GM23338 (cell line): Measurements from ENCODE around the gene ATP6V1E1. TPM values are rescaled to one million over a fixed set of nuclear protein-coding genes. Genes with fewer than 3 reads are reported as not detected.

ENCODE experiments used
- ATAC-seq: fragments of 200-7000 bp; cut with Tn5 transposase; 3 replicates; pipeline ENCODE4 v1.9.1; 2020
- DNase-seq: peaks from one replicate; pipeline ENCODE4 v3.0.0-alpha.2; 2015; ENCODE audit warnings: low spot score
- H2AFZ ChIP-seq: fragments of 200-600 bp; sonication (generic); 2 replicates; pipeline ENCODE4 v1.8.0; 2016; ENCODE audit warnings: antibody characterized with exemption, mild to moderate bottlenecking, moderate library complexity
- H3F3A ChIP-seq: fragments of 200-600 bp; sonication (generic); replicated peaks from 2 replicates; pipeline ENCODE4 v1.8.0; 2017; ENCODE audit warnings: antibody characterized with exemption, mixed run types, low read depth
- H3K27ac ChIP-seq: fragments of 200-600 bp; sonication (generic); 2 replicates; pipeline ENCODE4 v1.6.1; 2016; ENCODE audit warnings: low read depth
- H3K27me3 ChIP-seq: fragments of 200-600 bp; sonication (generic); 2 replicates; pipeline ENCODE4 v1.8.0; 2016; ENCODE audit warnings: mild to moderate bottlenecking, mixed run types, moderate library complexity; ENCODE audit not compliant: insufficient read depth
- H3K36me3 ChIP-seq: fragments of 200-600 bp; sonication (generic); 2 replicates; pipeline ENCODE4 v1.8.0; 2016; ENCODE audit warnings: mild to moderate bottlenecking; ENCODE audit not compliant: insufficient read depth
- H3K4me1 ChIP-seq: fragments of 200-600 bp; sonication (generic); 2 replicates; pipeline ENCODE4 v1.8.0; 2016; ENCODE audit warnings: mild to moderate bottlenecking, moderate library complexity; ENCODE audit not compliant: insufficient read depth
- H3K4me2 ChIP-seq: fragments of 200-600 bp; sonication (generic); 2 replicates; pipeline ENCODE4 v1.7.1; 2017; ENCODE audit warnings: mixed run types
- H3K4me3 ChIP-seq: fragments of 200-600 bp; sonication (generic); 2 replicates; pipeline ENCODE4 v1.6.1; 2016; ENCODE audit warnings: mixed run types
- H3K79me2 ChIP-seq: fragments of 200-600 bp; sonication (generic); replicated peaks from 2 replicates; pipeline ENCODE4 v1.8.0; 2017; ENCODE audit warnings: mild to moderate bottlenecking; ENCODE audit not compliant: insufficient read depth
- H3K9me2 ChIP-seq: fragments of 200-600 bp; sonication (generic); 2 replicates; pipeline ENCODE4 v1.8.0; 2017; ENCODE audit not compliant: insufficient read depth
- H4K20me1 ChIP-seq: fragments of 200-600 bp; sonication (generic); replicated peaks from 2 replicates; pipeline ENCODE4 v1.8.0; 2017; ENCODE audit warnings: mild to moderate bottlenecking; ENCODE audit not compliant: insufficient read depth
- H3K27ac Mint-ChIP-seq: 2 replicates; pipeline ENCODE4 v1.8.0; 2020; ENCODE audit warnings: inconsistent platforms, mild to moderate bottlenecking, moderate library complexity, mixed read lengths
- H3K27me3 Mint-ChIP-seq: 3 replicates; pipeline ENCODE4 v1.8.0; 2022; ENCODE audit warnings: low read depth, mild to moderate bottlenecking, moderate library complexity, mixed read lengths, inconsistent platforms; ENCODE audit not compliant: insufficient read depth, poor library complexity
- H3K36me3 Mint-ChIP-seq: 3 replicates; pipeline ENCODE4 v1.8.0; 2021; ENCODE audit warnings: low read depth, mild to moderate bottlenecking, inconsistent platforms, moderate library complexity, mixed read lengths
- H3K4me1 Mint-ChIP-seq: 3 replicates; pipeline ENCODE4 v1.8.0; 2020; ENCODE audit warnings: mild to moderate bottlenecking, inconsistent platforms, mixed read lengths
- H3K4me3 Mint-ChIP-seq: 3 replicates; pipeline ENCODE4 v1.8.0; 2021; ENCODE audit warnings: moderate library complexity, mild to moderate bottlenecking, inconsistent platforms, mixed read lengths
- H3K9me3 Mint-ChIP-seq: 3 replicates; pipeline ENCODE4 v1.8.0; 2020; ENCODE audit warnings: moderate library complexity, mild to moderate bottlenecking, inconsistent platforms, mixed read lengths
- CREB1 ChIP-seq: fragments of 250-450 bp; sonication (Bioruptor Pico); IDR thresholded peaks from 2 replicates; pipeline ENCODE4 v1.5.0; 2020; ENCODE audit warnings: low read depth, mild to moderate bottlenecking, moderate library complexity
- EZH2 ChIP-seq: fragments of 200-600 bp; sonication (generic); IDR thresholded peaks from one replicate; pipeline ENCODE4 v1.8.0; 2017; ENCODE audit warnings: antibody characterized with exemption, mild to moderate bottlenecking, low read depth; ENCODE audit not compliant: unreplicated experiment
- EZH2phosphoT487 ChIP-seq: fragments of 200-600 bp; sonication (generic); IDR thresholded peaks from one replicate; pipeline ENCODE4 v1.8.1; 2018; ENCODE audit warnings: antibody characterized with exemption; ENCODE audit not compliant: unreplicated experiment
- JUNB ChIP-seq: IDR thresholded peaks from one replicate; pipeline ENCODE4 v1.6.1; 2016; ENCODE audit warnings: antibody characterized with exemption; ENCODE audit not compliant: unreplicated experiment
- NANOG ChIP-seq: IDR thresholded peaks from 2 replicates; pipeline ENCODE4 v1.6.1; 2016; ENCODE audit warnings: antibody characterized with exemption, borderline replicate concordance
- POLR2AphosphoS5 ChIP-seq: IDR thresholded peaks from 2 replicates; pipeline ENCODE4 v1.6.1; 2016; ENCODE audit warnings: antibody characterized with exemption, low read depth
- STAT1 ChIP-seq: IDR thresholded peaks from one replicate; pipeline ENCODE4 v1.6.1; 2016; ENCODE audit warnings: antibody characterized with exemption; ENCODE audit not compliant: unreplicated experiment
- ZNF114 ChIP-seq: fragments of 250-450 bp; sonication (Bioruptor Pico); IDR thresholded peaks from 2 replicates; pipeline ENCODE4 v1.5.0; 2020; ENCODE audit warnings: mild to moderate bottlenecking, moderate library complexity
- ZNF331 ChIP-seq: fragments of 250-450 bp; sonication (Bioruptor Pico); IDR thresholded peaks from 2 replicates; pipeline ENCODE4 v1.5.0; 2020; ENCODE audit warnings: low read depth, mild to moderate bottlenecking, moderate library complexity
- polyA plus RNA-seq: library from polyadenylated mRNA; unstranded; fragments of >200 nt; fragmentation: Nextera tagmentation; extraction: Ambion mirVana; gene quantifications from 2 replicates; pipeline ENCODE4 v1.2.1, GENCODE V29; 2016
- total RNA-seq: library from RNA; depleted of rRNA; stranded (reverse); fragments of >200 nt; shearing (Covaris generic); gene quantifications from 2 replicates; pipeline ENCODE4 v1.2.3, GENCODE V29; 2014
- TF ChIP-seq, protein P1 (sequence below): IDR thresholded peaks from 2 replicates; pipeline ENCODE4 v1.6.1; 2016; ENCODE audit warnings: antibody characterized with exemption
- TF ChIP-seq, protein P2 (sequence below): fragments of 250-450 bp; sonication (Bioruptor Pico); IDR thresholded peaks from 2 replicates; pipeline ENCODE4 v1.5.0; 2020; ENCODE audit warnings: mild to moderate bottlenecking, moderate library complexity
- TF ChIP-seq, protein P3 (sequence below), 2 experiments: fragments of 200-600 bp in 1 of 2; sonication (generic) in 1 of 2; conservative IDR thresholded peaks; 2 replicates each; pipeline versions ENCODE4 v1.5.1 to v1.6.1; 2016 to 2017; ENCODE audit warnings: antibody characterized with exemption in 2 of 2, low read depth in 2 of 2, mild to moderate bottlenecking in 2 of 2, moderate library complexity in 1 of 2
- TF ChIP-seq, protein P4 (sequence below): IDR thresholded peaks from one replicate; pipeline ENCODE4 v1.6.1; 2018; ENCODE audit warnings: antibody characterized with exemption; ENCODE audit not compliant: unreplicated experiment

The ATP6V1E1 gene
- total and polyA plus RNA-seq, 2 experiments from 2014 or later = 74.5 to 81.7 TPM

DNA sequence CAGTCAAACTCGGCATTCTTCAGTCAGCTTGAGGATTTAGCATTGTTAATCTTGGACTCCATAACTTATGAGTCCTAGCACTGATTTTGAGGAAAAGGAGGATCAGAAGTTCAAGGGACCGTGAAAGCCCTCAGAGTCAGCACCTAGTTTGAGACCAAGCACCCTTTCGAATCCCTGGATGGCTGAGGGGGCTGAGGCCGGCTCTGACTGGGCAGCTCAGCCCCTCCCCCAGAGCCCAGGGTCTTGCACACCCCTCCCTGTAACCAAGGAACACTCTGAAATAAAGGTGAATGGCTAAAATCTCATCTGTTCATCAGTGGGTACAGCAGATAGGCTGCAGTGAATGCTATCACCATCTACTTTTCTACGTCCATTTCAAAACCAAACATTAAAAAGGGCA is 38.0 kb downstream of the ATP6V1E1 start:
- peaks cover 31% of the 10 kb centered on the region for H3K36me3 ChIP-seq
- no peaks in the 10 kb centered on the region for H3K79me2 ChIP-seq
- Mint-ChIP-seq H3K27me3 (no peaks in the 10 kb centered on the region), H3K27ac (no peak overlapping the region; the same call in 1 of the 2 replicates), H3K36me3 (peaks cover 55% of the 10 kb centered on the region), H3K4me1 (no peaks in the 10 kb centered on the region; the same call in 2 of the 3 replicates), H3K4me3 (no peak overlapping the region), H3K9me3 (no peaks in the 10 kb centered on the region)
- H3K27me3 ChIP-seq = no peaks in the 10 kb centered on the region
- no peak overlapping the region for H3K4me2 ChIP-seq
- H3K9me2 ChIP-seq = no peaks in the 10 kb centered on the region
- ATAC-seq = no peak
- no peak for DNase-seq
- H3K4me1 ChIP-seq = no peaks in the 10 kb centered on the region
- H3K27ac ChIP-seq = peak overlapping the region; percentile 87; the same call in 1 of the 2 replicates
- TF ChIP-seq CREB1 = no peak
- TF ChIP-seq, protein P1, sequence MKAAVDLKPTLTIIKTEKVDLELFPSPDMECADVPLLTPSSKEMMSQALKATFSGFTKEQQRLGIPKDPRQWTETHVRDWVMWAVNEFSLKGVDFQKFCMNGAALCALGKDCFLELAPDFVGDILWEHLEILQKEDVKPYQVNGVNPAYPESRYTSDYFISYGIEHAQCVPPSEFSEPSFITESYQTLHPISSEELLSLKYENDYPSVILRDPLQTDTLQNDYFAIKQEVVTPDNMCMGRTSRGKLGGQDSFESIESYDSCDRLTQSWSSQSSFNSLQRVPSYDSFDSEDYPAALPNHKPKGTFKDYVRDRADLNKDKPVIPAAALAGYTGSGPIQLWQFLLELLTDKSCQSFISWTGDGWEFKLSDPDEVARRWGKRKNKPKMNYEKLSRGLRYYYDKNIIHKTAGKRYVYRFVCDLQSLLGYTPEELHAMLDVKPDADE = no peak
- TF ChIP-seq EZH2phosphoT487 = no peak
- TF ChIP-seq ZNF114 (CRISPR knock-in tag) = no peak
- no peak for TF ChIP-seq ZNF331 (CRISPR knock-in tag)
- TF ChIP-seq, protein P2, sequence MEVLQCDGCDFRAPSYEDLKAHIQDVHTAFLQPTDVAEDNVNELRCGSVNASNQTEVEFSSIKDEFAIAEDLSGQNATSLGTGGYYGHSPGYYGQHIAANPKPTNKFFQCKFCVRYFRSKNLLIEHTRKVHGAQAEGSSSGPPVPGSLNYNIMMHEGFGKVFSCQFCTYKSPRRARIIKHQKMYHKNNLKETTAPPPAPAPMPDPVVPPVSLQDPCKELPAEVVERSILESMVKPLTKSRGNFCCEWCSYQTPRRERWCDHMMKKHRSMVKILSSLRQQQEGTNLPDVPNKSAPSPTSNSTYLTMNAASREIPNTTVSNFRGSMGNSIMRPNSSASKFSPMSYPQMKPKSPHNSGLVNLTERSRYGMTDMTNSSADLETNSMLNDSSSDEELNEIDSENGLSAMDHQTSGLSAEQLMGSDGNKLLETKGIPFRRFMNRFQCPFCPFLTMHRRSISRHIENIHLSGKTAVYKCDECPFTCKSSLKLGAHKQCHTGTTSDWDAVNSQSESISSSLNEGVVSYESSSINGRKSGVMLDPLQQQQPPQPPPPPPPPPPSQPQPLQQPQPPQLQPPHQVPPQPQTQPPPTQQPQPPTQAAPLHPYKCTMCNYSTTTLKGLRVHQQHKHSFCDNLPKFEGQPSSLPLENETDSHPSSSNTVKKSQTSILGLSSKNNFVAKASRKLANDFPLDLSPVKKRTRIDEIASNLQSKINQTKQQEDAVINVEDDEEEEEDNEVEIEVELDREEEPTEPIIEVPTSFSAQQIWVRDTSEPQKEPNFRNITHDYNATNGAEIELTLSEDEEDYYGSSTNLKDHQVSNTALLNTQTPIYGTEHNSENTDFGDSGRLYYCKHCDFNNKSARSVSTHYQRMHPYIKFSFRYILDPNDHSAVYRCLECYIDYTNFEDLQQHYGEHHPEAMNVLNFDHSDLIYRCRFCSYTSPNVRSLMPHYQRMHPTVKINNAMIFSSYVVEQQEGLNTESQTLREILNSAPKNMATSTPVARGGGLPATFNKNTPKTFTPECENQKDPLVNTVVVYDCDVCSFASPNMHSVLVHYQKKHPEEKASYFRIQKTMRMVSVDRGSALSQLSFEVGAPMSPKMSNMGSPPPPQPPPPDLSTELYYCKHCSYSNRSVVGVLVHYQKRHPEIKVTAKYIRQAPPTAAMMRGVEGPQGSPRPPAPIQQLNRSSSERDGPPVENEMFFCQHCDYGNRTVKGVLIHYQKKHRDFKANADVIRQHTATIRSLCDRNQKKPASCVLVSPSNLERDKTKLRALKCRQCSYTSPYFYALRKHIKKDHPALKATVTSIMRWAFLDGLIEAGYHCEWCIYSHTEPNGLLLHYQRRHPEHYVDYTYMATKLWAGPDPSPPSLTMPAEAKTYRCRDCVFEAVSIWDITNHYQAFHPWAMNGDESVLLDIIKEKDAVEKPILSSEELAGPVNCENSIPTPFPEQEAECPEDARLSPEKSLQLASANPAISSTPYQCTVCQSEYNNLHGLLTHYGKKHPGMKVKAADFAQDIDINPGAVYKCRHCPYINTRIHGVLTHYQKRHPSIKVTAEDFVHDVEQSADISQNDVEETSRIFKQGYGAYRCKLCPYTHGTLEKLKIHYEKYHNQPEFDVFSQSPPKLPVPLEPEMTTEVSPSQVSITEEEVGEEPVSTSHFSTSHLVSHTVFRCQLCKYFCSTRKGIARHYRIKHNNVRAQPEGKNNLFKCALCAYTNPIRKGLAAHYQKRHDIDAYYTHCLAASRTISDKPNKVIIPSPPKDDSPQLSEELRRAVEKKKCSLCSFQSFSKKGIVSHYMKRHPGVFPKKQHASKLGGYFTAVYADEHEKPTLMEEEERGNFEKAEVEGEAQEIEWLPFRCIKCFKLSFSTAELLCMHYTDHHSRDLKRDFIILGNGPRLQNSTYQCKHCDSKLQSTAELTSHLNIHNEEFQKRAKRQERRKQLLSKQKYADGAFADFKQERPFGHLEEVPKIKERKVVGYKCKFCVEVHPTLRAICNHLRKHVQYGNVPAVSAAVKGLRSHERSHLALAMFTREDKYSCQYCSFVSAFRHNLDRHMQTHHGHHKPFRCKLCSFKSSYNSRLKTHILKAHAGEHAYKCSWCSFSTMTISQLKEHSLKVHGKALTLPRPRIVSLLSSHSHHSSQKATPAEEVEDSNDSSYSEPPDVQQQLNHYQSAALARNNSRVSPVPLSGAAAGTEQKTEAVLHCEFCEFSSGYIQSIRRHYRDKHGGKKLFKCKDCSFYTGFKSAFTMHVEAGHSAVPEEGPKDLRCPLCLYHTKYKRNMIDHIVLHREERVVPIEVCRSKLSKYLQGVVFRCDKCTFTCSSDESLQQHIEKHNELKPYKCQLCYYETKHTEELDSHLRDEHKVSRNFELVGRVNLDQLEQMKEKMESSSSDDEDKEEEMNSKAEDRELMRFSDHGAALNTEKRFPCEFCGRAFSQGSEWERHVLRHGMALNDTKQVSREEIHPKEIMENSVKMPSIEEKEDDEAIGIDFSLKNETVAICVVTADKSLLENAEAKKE (CRISPR knock-in tag) = no peak
- no peak for TF ChIP-seq NANOG
- no peak for TF ChIP-seq STAT1
- TF ChIP-seq, protein P3, sequence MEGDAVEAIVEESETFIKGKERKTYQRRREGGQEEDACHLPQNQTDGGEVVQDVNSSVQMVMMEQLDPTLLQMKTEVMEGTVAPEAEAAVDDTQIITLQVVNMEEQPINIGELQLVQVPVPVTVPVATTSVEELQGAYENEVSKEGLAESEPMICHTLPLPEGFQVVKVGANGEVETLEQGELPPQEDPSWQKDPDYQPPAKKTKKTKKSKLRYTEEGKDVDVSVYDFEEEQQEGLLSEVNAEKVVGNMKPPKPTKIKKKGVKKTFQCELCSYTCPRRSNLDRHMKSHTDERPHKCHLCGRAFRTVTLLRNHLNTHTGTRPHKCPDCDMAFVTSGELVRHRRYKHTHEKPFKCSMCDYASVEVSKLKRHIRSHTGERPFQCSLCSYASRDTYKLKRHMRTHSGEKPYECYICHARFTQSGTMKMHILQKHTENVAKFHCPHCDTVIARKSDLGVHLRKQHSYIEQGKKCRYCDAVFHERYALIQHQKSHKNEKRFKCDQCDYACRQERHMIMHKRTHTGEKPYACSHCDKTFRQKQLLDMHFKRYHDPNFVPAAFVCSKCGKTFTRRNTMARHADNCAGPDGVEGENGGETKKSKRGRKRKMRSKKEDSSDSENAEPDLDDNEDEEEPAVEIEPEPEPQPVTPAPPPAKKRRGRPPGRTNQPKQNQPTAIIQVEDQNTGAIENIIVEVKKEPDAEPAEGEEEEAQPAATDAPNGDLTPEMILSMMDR (conservative IDR thresholded peaks at IDR 0.05; ENCODE audit: low read depth in 2 of 2) = no peak
- TF ChIP-seq POLR2AphosphoS5 = no peak
- TF ChIP-seq, protein P4, sequence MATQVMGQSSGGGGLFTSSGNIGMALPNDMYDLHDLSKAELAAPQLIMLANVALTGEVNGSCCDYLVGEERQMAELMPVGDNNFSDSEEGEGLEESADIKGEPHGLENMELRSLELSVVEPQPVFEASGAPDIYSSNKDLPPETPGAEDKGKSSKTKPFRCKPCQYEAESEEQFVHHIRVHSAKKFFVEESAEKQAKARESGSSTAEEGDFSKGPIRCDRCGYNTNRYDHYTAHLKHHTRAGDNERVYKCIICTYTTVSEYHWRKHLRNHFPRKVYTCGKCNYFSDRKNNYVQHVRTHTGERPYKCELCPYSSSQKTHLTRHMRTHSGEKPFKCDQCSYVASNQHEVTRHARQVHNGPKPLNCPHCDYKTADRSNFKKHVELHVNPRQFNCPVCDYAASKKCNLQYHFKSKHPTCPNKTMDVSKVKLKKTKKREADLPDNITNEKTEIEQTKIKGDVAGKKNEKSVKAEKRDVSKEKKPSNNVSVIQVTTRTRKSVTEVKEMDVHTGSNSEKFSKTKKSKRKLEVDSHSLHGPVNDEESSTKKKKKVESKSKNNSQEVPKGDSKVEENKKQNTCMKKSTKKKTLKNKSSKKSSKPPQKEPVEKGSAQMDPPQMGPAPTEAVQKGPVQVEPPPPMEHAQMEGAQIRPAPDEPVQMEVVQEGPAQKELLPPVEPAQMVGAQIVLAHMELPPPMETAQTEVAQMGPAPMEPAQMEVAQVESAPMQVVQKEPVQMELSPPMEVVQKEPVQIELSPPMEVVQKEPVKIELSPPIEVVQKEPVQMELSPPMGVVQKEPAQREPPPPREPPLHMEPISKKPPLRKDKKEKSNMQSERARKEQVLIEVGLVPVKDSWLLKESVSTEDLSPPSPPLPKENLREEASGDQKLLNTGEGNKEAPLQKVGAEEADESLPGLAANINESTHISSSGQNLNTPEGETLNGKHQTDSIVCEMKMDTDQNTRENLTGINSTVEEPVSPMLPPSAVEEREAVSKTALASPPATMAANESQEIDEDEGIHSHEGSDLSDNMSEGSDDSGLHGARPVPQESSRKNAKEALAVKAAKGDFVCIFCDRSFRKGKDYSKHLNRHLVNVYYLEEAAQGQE = no peak
- no peak for TF ChIP-seq EZH2
- TF ChIP-seq JUNB = no peak
- no peak overlapping the region for H3K4me3 ChIP-seq
- no peak overlapping the region for H2AFZ ChIP-seq
- H4K20me1 ChIP-seq = 0 out of 2 replicates have a peak, but pooled peaks cover 3% of the 10 kb centered on the region
- H3F3A ChIP-seq = 0 out of 2 replicates have a peak, but pooled peaks cover 5% of the 10 kb centered on the region
